ENCODE results near the gene ABL1.

GRCh38 chr9:130864541-130864940, 29.5 kb downstream of the ABL1 start:
- no peak for TF ChIP-seq EZH2phosphoT487 (conservative IDR thresholded peaks at IDR 0.05; ENCODE audit: low read length)
- TF ChIP-seq CTCF (IDR thresholded peaks at IDR 0.05; ENCODE audit: insufficient read depth, low read length, poor library complexity, severe bottlenecking): no peak

Measured in SU-DHL-6 (cell line).